ENCODE results near the gene NUDT3.

GRCh38 chr6:34437644-34437970 lies 45.1 kb upstream of the NUDT3 start:
- no peak for TF ChIP-seq CTCF (IDR thresholded peaks at IDR 0.05 in 4 of 5, conservative IDR thresholded peaks at IDR 0.05 in 1 of 5)
- TF ChIP-seq POLR2A (IDR thresholded peaks at IDR 0.05) = no peak

All from gastrocnemius medialis (tissue), 4 donors.